H54 (cell line): ENCODE results near the gene ACVR2B.
"Not testable (repeated sequence)": the region's sequence is repeated elsewhere in the genome, so short reads cannot be mapped to it uniquely, and the experiment has no call there.

Experiments
- DNase-seq: peaks from one replicate; pipeline ENCODE4 v3.0.0; 2011; ENCODE audit warnings: low spot score, mixed read lengths; ENCODE audit not compliant: insufficient read length
- FAIRE-seq: peaks from 3 replicates; lab custom pipeline; 2011; peaks lifted over from hg19 to GRCh38; lab: Jason Lieb, UNC
- POLR2A ChIP-seq: IDR thresholded peaks from 2 replicates; pipeline ENCODE4 v1.6.1; 2011; ENCODE audit warnings: low read depth, mild to moderate bottlenecking, low read length

Gene ACVR2B

DNA sequence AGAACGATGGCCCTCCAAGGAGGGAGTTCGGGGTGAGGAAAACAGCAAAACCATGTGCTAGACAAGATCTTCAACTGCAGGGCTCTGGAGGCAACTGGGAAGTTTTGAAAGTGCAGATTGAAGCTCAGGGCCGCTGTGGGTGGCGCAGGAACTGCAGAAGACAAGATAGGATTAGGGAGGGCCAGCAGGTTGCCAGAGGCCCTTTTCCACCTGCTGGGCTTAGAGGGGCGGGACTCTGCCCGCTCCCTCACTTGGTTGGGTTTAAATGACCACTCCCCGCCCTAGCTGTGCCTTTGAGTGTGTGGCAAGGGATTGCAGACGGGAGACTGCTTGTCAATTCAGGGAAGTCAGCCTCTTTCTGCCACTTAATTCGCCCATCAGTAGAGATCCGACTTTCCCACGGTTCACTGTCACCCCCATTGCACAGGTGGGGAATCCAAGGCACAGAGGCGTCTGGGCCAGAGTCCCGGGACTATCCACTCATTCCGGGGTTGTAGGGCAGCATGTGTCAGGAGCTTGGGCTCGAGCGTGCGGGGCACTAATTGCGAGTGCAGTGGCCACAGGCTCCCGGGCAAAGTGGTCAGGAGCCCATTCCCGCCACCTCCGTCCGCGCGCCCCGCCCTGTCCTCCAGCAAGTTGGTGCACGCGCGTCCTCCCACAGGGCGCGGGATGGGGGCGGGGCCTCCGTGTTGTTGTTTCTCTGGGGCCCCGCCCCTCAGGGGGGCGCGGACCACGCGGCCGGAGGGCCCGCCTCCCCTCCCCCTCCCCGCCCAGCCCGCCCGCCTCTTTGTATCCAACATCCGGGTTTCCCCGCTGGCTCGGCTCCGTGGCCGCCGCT lies at the start of gene ACVR2B:
TSS of gene ACVR2B (plus strand) at position 816 of the 838 bp plus-strand sequence. CDS start 433 bp downstream, outside the sequence.
- no peak for TF ChIP-seq POLR2A
- DNase-seq (peak; percentile 84), FAIRE-seq (no peak)

DNA sequence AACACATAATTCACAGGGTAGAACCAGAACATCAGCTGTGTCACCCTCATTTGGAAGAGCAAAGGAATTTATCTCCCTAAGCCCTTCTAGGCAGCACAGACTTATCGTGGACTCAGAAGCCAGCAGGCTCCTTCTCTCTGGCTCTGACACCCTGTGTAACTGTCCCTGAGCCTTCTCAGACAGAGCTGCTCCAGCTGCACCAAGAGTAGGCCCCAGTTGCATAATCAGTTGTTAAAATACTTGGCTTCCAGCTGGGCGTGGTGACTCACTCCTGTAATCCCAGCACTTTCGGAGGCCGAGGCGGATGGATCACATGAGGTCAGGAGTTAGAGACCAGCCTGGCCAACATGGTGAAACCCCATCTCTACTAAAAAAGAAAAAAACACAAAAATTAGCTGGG lies 49.4 kb upstream of the ACVR2B start:
- no peak for TF ChIP-seq POLR2A
- FAIRE-seq (peak; percentile 86), DNase-seq (peak; percentile 72)

DNA sequence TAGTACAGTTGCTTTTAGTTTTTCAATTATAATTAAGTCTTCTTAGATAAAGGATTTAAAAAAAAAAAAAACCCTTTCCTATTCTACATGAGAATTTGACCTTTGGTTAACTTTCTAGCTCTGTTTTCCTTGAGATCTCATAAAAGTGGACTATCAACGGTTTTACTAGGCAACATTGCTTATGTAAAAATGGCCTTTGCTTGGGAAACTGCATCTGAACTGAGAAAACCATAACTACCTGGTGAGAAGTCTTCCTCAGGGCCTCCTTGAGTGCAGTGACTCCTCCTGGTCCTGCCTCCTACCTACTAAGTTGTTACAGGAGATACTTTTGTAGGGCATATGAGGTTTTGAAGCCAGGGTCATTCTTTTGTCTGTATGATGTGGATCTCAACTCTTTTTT lies 42.1 kb upstream of the ACVR2B start:
- DNase-seq (no peak), FAIRE-seq (no peak)
- no peak for TF ChIP-seq POLR2A

DNA sequence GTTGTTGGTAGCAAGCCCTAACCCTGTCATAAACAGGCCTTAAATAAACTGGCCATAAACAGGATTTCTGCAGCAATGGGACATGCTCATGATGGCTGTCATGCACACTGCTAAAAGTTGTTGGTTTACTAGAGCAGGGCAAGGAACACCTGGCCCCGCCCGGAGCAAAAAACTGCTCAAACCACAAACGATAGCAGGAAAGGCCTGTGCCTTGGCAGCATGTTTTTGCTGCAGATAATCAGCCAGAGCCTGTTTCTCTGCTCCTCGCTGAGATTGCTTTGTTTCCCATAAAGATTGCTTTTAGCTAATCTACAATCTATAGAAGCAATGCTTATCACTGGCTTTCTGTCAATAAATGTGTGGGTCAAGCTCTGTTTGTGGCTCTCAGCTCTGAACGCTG lies 32.9 kb upstream of the ACVR2B start:
- not testable (repeated sequence) for FAIRE-seq, DNase-seq

GRCh38 chr3:38421679-38422336 lies 31.9 kb upstream of the ACVR2B start:
- TF ChIP-seq POLR2A, result no peak
- DNase-seq (no peak), FAIRE-seq (no peak)

GRCh38 chr3:38426798-38427426 lies 26.8 kb upstream of the ACVR2B start:
- FAIRE-seq, result peak; percentile 68
- not testable (repeated sequence) for DNase-seq

GRCh38 chr3:38432871-38433658 lies 20.6 kb upstream of the ACVR2B start:
- FAIRE-seq, DNase-seq: not testable (repeated sequence)

- not testable (repeated sequence) for FAIRE-seq, DNase-seq
Measured at GRCh38 chr3:38433661-38434060, 20.0 kb upstream of the ACVR2B start.

DNA sequence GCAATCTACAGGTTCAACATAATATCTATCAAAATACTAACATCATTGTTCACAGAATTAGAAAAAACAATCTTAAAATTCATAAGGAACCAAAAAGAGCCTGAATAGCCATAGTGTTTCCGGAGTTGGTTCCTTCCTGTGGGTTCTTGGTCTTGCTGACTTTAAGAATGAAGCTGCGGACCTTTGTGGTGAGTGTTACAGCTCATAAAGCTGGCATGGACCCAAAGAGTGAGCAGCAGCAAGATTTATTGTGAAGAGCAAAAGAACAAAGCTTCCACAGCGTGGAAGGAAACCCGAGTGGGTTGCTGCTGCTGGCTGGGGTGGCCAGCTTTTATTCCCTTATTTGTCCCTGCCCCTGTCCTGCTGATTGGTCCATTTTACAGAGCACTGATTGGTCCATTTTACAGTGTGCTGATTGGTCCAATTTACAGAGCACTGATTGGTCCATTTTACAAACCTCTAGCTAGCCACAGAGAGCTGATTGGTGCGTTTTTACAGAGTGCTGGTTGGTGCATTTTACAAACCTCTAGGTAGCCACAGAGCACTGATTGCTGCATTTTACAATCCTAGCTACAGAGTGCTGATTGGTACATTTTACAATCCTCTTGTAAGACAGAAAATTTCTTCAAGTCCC lies 15.1 kb upstream of the ACVR2B start:
- FAIRE-seq, DNase-seq: not testable (repeated sequence)

DNA sequence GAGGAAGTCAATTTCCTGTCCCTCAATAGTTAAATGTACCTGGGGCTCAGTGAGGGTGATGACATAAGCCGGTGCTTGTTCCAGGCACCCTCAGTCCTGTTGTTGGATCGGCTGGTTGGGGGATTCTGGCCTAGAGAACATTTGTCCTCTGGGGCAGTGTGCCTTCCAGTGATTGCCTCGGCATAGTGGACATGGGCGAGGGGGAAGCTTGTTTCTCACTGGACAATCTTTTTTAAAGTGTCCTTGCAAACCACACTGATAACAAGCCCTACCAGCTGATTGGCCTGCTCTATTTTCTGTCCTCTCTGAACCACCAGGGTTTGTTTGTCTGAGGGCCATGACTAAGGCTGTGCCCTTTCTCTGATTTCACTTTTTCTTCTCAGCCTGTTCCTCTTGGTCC lies 10.5 kb upstream of the ACVR2B start:
- DNase-seq, FAIRE-seq: not testable (repeated sequence)

GRCh38 chr3:38446085-38446686 lies 7.5 kb upstream of the ACVR2B start:
- FAIRE-seq (no peak), DNase-seq (no peak)
- no peak for TF ChIP-seq POLR2A

DNA sequence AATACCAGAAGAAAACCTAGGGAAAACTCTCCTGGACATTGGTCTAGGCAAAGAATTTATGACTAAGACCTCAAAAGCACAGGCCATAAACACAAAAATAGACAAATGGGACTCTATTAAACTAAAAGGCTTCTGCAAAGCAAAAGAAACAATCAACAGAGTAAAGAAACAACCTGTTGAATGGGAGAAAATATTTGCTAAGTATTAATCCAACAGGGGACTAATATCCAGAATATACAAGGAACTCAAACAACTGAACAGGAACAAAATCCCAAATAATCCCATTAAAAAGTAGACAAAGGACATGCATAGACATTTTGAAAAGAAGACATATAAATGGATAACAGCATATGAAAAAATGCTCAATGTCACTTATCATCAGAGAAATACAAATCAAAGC lies 6.9 kb upstream of the ACVR2B start:
- no peak for FAIRE-seq
- TF ChIP-seq POLR2A, result no peak
- no peak for DNase-seq

GRCh38 chr3:38450853-38451252 lies 2.8 kb upstream of the ACVR2B start:
- FAIRE-seq, result no peak
- DNase-seq, result no peak

More at GRCh38 chr3:38450853-38451252, 2.8 kb upstream of the ACVR2B start:
- no peak for TF ChIP-seq POLR2A
